Caki2 (cell line): ENCODE results near the gene PARM1. TPM values are rescaled to one million over a fixed set of nuclear protein-coding genes. Genes with fewer than 3 reads are reported as not detected.
"Not testable (repeated sequence)": the region's sequence is repeated elsewhere in the genome, so short reads cannot be mapped to it uniquely, and the experiment has no call there.

Experiments
- DNase-seq: peaks from one replicate; pipeline ENCODE4 v3.0.0-alpha.2; 2015; ENCODE audit warnings: low read depth
- in situ Hi-C: cut with HindIII; loops from 2 replicates; pipeline ENCODE4 v1.10.0; 2016; ENCODE audit warnings: low sequenced_read_pairs, low pct_unique_long_range_greater_than_20kb, mixed read lengths
- total RNA-seq: library from RNA; depleted of rRNA; stranded (reverse); fragments of >200 nt; shearing (Covaris generic); gene quantifications from 2 replicates; pipeline ENCODE4 v1.2.3, GENCODE V29; 2014; ENCODE audit warnings: low replicate concordance

PARM1 gene
- total RNA-seq, 1 experiment from 2014 or later, result 0.10 TPM

DNA sequence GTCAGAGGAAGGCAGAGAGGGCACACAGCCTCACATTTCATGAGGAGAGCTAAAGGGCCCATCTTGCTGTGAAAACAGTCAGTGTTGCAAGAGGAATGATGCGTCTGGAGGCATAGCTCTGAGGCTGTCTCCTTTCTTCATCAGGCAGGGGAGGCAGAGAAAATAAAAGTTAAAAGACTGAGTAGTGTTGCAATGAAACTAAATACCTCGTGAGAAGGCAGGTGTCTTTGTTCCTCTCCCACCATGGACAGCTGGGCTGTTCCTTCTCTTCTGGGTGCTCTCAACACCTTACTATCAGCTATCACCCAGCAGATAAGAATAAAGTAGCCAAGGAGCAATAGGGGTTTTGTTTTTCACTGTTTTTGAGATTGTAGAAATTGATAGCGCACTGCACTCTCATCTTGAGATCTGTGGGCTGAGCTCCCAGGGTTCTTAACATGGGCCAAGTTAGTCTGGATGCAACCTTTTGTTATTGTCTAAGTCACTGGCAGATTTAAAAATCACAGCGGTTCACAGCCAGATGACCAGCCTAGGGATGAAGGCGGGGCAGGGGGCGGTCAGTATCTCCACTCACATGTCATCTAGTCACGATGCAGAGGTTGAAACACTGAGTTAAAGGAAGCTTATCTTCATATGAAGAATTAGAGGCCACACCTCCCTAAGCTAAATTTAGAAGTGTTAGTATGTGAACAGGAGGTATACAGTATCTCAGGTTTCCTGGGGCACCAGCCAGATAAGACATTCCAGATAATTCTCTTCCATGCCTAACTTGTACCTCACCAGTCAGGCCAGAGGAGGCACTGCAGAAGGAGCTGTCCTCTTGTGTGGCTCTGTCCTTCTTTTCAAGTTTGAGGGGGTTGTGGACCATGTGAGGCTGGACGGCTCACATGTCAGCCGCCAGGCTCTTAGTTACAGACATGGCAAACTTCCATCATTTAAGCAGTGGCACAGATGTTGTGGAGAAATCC lies 36.9 kb downstream of the PARM1 start:
- in situ Hi-C loops, result no loop called here
- DNase-seq, result no peak

DNA sequence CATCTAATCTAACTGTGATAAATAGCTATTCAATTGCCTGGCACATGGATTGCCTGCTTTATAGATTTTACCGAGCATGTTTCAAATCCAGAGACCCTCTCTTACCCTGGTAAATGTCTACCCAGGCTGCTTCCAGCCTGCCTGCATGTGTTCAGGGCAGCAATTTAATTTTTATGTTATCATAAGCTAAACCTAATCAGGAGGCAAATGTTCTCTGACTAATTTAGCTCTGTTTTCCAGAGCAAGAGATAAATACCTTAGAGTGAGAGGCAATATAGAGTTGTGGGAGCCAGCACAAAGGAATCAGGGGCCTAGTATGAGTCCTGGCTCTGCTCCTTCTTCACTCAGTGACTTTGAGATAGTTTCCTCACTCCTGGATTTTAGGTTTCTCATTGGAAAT lies 37.7 kb downstream of the PARM1 start:
- in situ Hi-C loops, result no loop called here

DNA sequence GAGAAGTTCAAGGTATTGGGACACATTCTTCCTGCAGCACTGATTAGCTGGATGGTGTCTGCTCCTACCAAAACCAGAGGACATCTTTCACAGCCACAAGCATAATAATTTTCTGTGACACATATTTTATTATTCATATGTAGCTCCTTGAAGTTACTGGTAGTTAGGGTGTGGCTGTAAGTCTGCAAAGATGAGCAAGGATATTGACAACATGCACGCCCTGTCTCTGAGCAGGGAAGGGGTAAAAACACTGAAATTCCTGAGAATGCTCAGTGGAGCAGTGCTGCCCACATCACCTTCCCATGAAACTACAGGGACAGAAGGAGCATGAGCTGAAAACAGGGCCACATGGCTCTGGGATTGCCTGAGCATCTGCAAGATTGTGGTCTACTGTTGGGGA lies 38.9 kb downstream of the PARM1 start:
- DNase-seq, result no peak
- in situ Hi-C loops, result no loop called here

More for the DNA sequence above, 37.7 kb downstream of the PARM1 start:
- no peak for DNase-seq

DNA sequence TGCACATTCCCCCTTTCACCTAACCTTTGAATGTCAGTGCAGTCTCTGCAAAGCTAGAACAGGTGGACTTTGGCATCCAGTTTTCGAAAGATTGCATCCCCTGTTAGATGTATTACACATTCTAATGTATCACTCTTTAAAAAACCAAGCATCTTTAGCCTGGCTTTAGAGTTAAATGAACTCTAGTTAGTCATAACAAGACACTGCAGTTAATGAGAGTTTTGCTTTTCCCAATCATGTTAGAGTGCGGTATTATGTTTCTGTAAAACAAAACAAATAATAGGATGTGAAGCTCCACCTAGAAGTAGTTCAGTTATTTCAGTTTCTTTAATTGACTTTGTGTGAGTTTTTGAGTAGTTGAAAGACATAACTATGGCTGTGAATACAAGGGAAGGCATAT lies 42.2 kb downstream of the PARM1 start:
- no peak for DNase-seq
- in situ Hi-C loops, result no loop called here

DNA sequence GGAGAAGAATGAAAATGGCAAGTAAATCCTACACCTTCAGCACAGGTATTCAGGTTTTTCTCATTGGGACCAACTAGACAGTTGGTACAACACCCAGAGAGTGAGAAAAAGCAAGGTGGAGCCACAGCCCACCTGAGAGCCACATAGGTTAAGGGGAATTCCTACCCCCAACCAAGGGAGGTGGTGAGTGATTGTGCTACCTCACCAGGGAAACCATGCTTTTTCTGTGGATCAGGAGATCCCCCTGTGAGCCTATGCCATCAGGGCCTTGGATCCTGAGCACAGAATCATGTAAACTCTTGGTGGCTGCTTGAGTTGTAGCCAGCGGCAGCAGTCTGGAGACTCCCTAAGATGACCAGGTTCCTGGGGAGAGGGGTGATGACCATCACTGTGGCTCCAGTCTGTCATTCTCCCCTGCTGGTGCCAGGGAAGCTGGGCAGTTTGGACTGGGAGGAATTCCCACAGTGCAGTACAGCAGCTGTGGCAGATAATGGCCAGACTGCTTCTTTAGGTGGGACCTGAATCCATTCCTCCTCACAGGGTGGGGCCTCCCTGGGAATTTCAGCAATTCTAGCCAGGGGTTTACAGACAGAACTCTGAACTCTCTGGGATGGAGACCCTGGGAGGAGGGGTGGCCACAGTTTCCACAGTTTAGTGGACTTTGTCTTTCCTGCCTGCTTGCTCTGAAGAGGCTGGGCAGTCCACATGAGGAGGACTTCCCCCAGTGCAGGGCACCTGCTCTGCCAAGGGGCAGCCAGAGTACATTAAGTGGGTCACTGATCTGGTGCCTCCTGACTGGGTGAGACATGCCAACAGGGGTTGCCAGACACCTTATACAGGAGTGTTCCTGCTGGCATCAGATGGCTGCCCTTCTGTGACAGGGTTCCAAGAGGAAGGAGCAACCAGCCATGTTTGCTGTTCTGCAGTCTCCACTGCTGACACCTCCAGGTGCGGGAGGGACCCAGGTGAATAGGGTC lies 43.2 kb downstream of the PARM1 start:
- DNase-seq, result no peak
- in situ Hi-C loops, result no loop called here

DNA sequence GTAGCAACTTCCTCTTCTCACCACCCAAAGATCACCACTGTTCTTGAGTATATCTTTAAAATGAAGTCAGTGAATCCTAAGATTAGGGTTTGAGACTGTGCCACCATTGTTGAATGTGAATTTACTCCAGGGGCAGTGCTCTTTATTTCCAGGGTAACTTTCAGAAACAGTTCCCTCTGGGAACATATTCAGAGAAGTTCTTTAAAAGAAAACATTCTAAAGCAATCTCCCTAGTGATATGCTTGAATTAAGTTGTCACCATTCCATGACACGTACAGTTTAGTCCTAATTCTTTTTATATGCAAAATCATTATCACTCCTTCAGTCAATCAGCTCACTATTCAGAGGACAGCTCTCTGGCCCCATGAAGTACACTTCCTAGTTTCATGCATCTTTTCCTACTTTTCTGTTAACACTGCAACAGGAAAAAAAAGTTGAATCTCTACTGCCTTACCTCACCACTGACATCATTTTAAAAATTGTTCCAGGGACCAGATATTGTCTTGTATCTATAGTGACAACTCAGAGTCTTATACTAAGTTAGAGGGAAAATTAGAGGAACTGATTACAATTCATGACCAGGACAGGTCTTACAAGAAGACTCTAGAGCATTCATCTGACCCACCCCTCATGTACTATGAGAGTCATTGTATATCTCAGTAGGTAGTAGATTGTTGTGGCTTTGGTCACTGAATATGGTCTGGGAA lies 49.8 kb downstream of the PARM1 start:
- in situ Hi-C loops, result no loop called here
- DNase-seq, result no peak

DNA sequence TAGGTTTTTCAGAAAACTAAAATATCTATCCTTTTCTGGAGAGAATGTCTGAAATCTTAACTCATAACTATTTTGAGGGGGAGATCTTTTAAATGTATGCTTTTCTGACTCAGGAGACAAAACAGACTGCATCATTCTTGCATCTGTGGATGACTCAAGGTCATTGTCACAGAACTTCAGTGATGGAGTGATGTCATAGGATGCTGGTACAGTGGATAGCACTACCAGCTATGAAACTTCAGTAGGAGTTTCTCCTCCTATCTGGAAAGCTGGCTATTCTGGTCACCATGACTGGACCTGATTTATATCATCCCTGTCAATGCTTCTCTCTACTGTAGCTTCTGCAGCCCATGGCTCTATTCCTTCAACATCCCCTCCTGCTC lies 50.3 kb downstream of the PARM1 start:
- DNase-seq, result no peak
- in situ Hi-C loops, result no loop called here

DNA sequence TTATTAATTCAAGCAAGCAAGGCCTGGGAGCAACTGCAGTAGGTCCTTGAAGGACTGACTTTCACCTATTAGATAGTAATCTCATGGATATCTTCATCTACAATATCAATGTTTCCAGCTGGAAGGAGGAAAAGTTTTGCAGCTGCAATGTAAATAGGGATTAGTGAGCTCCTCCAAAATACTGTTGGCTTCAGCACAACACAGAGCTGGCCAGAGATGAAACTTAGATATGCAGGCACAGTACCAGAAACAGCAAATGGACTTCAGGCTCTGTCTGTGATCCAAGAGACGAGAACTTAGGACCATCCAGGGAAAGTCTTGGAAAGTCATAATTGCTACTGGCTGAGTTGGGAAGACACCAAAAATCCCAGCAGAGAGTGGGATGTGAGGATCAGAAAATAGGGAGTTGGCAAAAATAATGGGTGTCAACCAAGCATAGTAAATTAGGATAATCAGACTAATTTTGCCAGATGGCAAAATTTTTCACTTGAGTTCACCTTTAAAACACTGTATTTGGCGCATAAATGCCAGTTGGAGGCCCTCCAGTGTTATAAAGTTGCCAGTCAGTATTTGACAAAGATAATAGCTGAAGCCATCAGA lies 57.5 kb downstream of the PARM1 start:
- in situ Hi-C loops, result no loop called here
- DNase-seq, result no peak

DNA sequence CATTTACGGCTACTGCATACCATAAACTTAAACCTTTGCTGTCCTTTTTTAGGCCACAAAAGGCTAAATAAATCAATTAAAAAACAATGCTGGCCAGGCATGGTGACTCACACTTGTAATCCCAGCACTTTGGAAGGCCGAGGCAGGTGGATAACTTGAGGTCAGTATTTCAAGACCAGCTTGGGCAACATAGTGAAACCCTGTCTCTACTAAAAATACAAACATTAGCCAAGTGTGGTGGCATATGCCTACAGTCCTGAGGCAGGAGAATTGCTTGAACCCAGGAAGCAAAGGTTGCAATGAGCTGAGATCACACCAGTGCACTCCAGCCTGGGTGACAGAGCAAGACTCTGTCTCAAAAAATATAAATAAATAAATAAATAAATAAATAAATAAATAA lies 61.5 kb downstream of the PARM1 start:
- DNase-seq, in situ Hi-C loops: not testable (repeated sequence)

DNA sequence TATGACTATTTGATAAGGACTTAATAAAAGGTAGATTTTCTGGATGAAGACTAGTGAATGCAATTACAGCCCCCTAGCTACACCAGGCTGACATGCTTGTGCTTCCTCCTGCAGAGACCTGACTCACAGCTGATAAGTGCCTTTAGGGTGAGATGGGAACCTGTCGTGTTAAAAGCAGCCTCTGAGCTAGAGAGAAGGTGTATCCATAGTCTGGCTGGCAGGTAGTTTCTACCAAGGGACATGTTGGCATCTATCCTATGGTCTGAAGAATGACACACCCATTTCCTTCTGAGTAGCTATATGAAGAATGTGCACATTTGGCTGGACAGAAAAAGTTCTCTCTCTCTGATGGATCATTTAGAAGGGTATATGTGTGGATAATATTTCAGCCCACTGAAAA lies 64.1 kb downstream of the PARM1 start:
- in situ Hi-C loops, result no loop called here
- no peak for DNase-seq

DNA sequence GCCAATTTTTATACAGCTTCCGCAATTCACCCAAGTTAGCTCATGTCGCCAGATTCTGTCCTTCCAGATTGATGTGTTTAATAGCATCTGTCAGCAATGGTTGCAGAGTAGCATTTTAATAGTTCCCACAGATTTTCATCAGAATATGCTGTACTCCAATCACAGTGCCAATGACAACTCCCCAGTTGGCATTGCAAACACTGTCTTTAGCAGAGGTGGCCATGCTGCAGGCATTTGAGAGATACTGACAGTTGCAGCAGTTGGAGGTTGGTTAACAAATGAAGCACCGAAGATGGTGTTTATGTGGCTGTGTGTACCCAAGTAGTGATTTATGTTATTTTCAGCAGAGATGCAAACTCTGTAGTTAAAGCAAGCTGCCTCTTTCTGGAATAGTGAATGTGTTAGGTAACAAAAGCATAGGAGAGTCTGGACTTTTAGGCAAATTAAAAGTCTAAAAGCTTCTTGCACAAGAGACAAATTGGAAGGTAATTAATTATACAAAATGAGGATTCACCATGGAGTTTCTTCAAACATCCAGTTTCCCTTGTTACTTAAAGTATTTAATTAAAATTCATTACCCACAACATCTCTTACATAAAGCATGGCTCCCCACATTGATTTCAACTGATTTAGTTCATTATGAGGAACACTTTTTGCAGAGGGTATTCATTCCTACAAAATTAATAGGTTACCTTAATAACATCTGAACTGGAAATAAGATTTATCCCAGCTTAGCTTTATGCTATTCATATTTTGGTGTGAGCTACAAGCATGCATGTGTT lies 65.2 kb downstream of the PARM1 start:
- DNase-seq, result no peak
- in situ Hi-C loops, result no loop called here

DNA sequence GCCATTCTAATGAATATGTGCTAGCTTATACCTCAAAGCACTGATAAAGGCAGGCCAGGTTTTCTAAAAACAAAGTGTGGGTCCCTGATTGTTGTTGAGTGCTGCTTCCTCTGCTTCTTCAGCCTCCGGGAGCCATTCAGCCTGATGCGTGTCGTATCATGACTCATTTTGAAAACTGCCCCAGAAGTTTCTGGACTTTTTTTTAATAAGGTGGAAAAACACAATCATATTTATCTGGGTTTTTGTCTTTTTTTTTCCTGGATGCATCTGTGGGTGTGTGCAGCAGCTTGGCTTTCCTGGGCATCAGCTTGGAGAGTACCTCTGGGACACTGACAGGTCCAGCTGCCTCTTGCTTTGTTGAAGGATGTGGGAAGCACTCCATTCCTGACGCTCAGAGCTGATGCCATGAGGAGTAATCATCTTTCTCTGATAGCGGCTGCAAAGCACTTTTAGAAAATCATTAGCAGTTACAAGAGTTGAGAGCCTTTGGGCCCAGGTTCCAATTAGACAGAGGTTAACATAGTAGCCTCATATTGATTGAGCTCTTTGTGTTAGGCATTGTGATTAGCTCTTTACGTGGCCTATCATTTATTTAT lies 66.9 kb downstream of the PARM1 start:
- in situ Hi-C loops, result no loop called here
- no peak for DNase-seq

DNA sequence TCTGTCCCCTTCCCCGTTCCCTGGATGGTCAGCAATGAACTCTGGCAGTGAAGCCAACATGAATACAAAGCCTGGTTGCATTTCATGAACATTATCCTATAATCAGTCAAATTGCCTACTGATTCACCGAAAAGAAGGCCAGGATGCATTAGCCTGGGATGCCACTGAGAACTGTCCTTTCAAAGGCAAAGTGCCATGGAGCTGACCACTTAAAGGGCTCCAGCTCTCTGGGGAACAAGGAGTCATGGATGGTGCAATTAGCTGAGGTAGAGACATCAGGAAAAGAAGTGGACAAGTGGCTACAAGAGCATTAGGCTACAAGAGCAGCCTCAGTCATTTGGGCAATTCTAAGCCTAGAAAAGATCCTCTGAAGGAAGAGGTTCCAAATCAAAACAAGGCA lies 69.0 kb downstream of the PARM1 start:
- in situ Hi-C loops, result no loop called here
- no peak for DNase-seq

DNA sequence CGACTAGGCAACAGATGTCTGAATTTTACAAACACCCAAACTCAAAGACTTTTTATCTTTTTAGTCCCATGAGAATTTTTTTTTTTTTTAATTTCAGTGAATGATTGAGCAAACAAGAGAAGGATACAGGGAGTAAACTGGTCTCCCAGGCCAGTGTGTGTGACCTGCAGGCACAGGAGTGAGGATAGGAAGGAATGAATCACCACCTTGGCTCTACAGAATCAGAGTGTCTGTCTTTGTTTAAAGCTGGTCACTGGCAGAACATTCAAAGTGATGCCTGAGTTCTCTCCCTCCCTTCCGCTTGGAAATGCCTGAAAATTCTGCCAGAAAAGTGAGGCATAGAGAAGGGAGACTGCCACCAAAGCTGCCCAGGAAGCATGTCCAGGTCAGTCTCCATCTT lies 69.5 kb downstream of the PARM1 start:
- in situ Hi-C loops, result no loop called here
- no peak for DNase-seq

DNA sequence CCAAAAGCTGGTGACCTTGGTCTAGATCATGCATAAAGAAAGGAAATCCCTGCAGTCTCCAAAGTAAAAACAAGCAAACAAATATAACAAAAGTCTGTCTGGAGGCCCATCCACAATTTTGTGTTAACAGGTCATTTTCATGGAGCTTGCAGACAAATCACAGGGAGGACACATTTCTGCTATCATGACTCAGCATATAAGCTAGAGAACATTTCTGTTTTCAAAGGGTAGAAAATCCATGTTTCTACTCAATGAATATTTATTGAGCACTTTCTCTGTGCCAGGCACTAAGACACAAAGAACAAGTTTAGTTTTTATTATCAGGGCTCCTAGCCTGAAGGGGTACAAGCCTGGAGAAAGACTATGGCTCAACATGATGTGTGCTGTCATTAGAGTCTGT lies 71.1 kb downstream of the PARM1 start:
- DNase-seq, result no peak
- in situ Hi-C loops, result no loop called here

DNA sequence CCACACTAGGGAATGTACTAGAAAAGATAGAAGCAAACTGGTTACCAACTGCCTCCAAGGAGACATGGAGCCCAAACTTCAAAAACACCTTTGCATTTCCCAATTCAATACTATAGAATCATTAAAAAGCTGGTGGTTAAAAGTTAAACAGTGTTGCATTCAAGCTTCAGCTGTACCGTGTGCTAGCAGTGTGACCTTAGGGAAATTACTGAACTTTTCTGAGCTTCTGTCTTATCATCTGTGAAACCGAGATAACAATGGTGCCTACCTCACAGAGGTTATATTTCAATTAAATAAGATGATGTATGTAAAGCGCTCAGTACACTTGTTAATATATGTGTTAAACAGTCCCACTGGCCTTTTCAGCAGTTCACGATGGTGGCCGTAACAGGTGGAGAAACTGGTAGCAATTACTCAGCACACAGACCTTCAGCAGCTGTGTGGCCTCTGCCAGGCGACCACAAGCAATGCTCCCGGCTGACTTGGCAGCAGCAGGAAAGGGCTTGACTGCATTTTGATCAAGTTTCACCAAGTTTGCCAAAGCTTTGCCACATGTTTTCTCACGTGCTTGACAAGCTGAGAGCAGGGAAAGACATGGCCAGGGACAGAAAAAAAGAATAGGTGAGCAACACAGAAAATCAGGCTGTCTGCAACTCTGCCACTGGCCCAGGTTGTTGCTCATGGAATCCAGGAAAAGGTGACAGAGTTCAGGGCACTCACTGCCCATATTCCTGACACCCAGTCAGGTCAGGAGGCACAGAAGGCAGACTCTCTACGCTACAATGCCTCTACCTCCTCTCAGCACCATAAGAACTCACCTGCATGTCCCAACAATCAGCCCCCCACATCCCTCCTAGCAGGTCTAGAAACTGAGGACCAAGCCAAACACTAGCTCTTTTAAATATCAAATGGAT lies 72.1 kb downstream of the PARM1 start:
- no peak for DNase-seq
- in situ Hi-C loops, result no loop called here
